PC-3 (cell line): ENCODE data around the gene ZIC2. TPM values are rescaled to one million over a fixed set of nuclear protein-coding genes. Genes with fewer than 3 reads are reported as not detected.
A peak's percentile ranks its signal among the peaks of the same experiment; 100 is the strongest.

Experiments
- ATAC-seq: fragments of 200-7000 bp; cut with Tn5 transposase; 2 replicates; pipeline ENCODE4 v1.9.1; 2020; ENCODE audit warnings: mild to moderate bottlenecking, moderate library complexity
- BruUV-seq: library from RNA; stranded (reverse); fragments of 400-500 nt; replicated peaks from 2 replicates; lab custom pipeline; 2021; lab: Mats Ljungman, UMichigan
- CTCF ChIA-PET: fragments of 300-600 bp; sonication (Branson Sonifier 250); formaldehyde crosslinking; loops from one replicate; lab custom pipeline; 2022; ENCODE audit warnings: antibody characterized with exemption; lab: Charles Lee
- POLR2A ChIA-PET: fragments of 300-600 bp; sonication (Branson Sonifier 250); formaldehyde crosslinking; loops from one replicate; lab custom pipeline; 2022; ENCODE audit warnings: antibody characterized with exemption; ENCODE audit not compliant: unreplicated experiment; lab: Charles Lee
- DNase-seq: peaks from one replicate; pipeline ENCODE4 v3.0.0-alpha.2; 2015
- H2AFZ ChIP-seq: fragments of 300-600 bp; sonication (generic); 2 replicates; pipeline ENCODE4 v1.6.0; 2016; ENCODE audit warnings: antibody characterized with exemption, low read length
- H3F3A ChIP-seq: fragments of 300-600 bp; sonication (generic); one replicate; pipeline ENCODE4 v1.6.0; 2017; ENCODE audit warnings: antibody characterized with exemption, low read length, control low read depth, mild to moderate bottlenecking; ENCODE audit not compliant: unreplicated experiment
- H3K27ac ChIP-seq: fragments of 300-600 bp; sonication (generic); 2 replicates; pipeline ENCODE4 v1.5.1; 2016; ENCODE audit warnings: mild to moderate bottlenecking, low read length
- H3K27me3 ChIP-seq: fragments of 300-600 bp; sonication (generic); 2 replicates; pipeline ENCODE4 v1.6.1; 2016; ENCODE audit warnings: low read length, mixed read lengths
- H3K36me3 ChIP-seq: fragments of 300-600 bp; sonication (generic); 2 replicates; pipeline ENCODE4 v1.6.1; 2016; ENCODE audit warnings: low read depth, mixed run types, low read length, mixed read lengths
- H3K4me1 ChIP-seq: fragments of 300-600 bp; sonication (generic); 2 replicates; pipeline ENCODE4 v1.5.1; 2016; ENCODE audit warnings: low read length; ENCODE audit not compliant: insufficient read depth
- H3K4me2 ChIP-seq: fragments of 300-600 bp; sonication (generic); 2 replicates; pipeline ENCODE4 v1.6.0; 2016; ENCODE audit warnings: low read length
- H3K4me3 ChIP-seq: fragments of 300-600 bp; sonication (generic); 2 replicates; pipeline ENCODE4 v1.5.1; 2016; ENCODE audit warnings: mild to moderate bottlenecking, low read length, mixed read lengths
- H3K79me2 ChIP-seq: fragments of 300-600 bp; sonication (generic); 2 replicates; pipeline ENCODE4 v1.6.1; 2017; ENCODE audit warnings: low read length, mixed read lengths
- H3K9ac ChIP-seq: fragments of 300-600 bp; sonication (generic); 2 replicates; pipeline ENCODE4 v1.6.0; 2016; ENCODE audit warnings: mild to moderate bottlenecking, low read length
- H3K9me2 ChIP-seq: fragments of 300-600 bp; sonication (generic); replicated peaks from 2 replicates; pipeline ENCODE4 v1.6.1; 2016; ENCODE audit warnings: mixed run types, low read length, mixed read lengths
- H3K9me3 ChIP-seq: fragments of 300-600 bp; sonication (generic); 2 replicates; pipeline ENCODE4 v1.6.1; 2016; ENCODE audit warnings: low read length, mixed read lengths
- H4K20me1 ChIP-seq: fragments of 300-600 bp; sonication (generic); 2 replicates; pipeline ENCODE4 v1.6.1; 2016; ENCODE audit warnings: low read length, mixed read lengths
- CTCF ChIP-seq: fragments of 300-600 bp; sonication (generic); conservative IDR thresholded peaks from 2 replicates; pipeline ENCODE4 v1.5.1; 2017; ENCODE audit warnings: antibody characterized with exemption, low read depth, mild to moderate bottlenecking, low read length
- EZH2 ChIP-seq: fragments of 300-600 bp; sonication (generic); IDR thresholded peaks from one replicate; pipeline ENCODE4 v1.6.1; 2017; ENCODE audit warnings: antibody characterized with exemption, mild to moderate bottlenecking, low read length; ENCODE audit not compliant: unreplicated experiment
- EZH2phosphoT487 ChIP-seq: fragments of 300-600 bp; sonication (generic); IDR thresholded peaks from 2 replicates; pipeline ENCODE4 v1.6.1; 2018; ENCODE audit warnings: mild to moderate bottlenecking, antibody characterized with exemption, low read length, borderline replicate concordance
- intact Hi-C: fragments of 100-400 bp; cut with micrococcal nuclease; formaldehyde crosslinking; loops from 2 replicates; pipeline ENCODE4 v1.9.0; 2023
- total RNA-seq: library from RNA; depleted of rRNA; stranded (reverse); fragments of >200 nt; gene quantifications from 2 replicates; pipeline ENCODE4 v1.2.3, GENCODE V29; 2014

The ZIC2 gene
- total RNA-seq, 1 experiment from 2014 or later, result not detected

GRCh38 chr13:99985886-99986527 is 4.4 kb downstream of the ZIC2 start:
- TF ChIP-seq EZH2, result peak; percentile 58
- TF ChIP-seq EZH2phosphoT487, result no peak
- ChIA-PET POLR2A (no interaction called here), CTCF (no interaction called here)
- DNase-seq (no peak), ATAC-seq (no peak)
- Histone ChIP-seq H3K36me3 (no peaks in the 10 kb centered on the region), H2AFZ (no peak overlapping the region), H3K9me2 (no peaks in the 10 kb centered on the region), H3K27me3 (peaks cover 58% of the 10 kb centered on the region), H3K79me2 (no peaks in the 10 kb centered on the region), H3K4me2 (no peak overlapping the region), H3F3A (no peaks in the 10 kb centered on the region), H3K9me3 (no peaks in the 10 kb centered on the region), H3K4me3 (no peak overlapping the region), H3K4me1 (no peaks in the 10 kb centered on the region), H3K9ac (no peak overlapping the region), H4K20me1 (no peaks in the 10 kb centered on the region), H3K27ac (no peak overlapping the region)
- no TSS peak for BruUV-seq
- intact Hi-C loops, result no loop called here

GRCh38 chr13:99986741-99987140 is 5.2 kb downstream of the ZIC2 start:
- H3K4me3 ChIP-seq, result no peak overlapping the region
- no peak overlapping the region for H3K4me2 ChIP-seq
- ChIA-PET POLR2A (no interaction called here), CTCF (no interaction called here)
- H3K27me3 ChIP-seq, result peaks cover 58% of the 10 kb centered on the region
- no peaks in the 10 kb centered on the region for H3F3A ChIP-seq
- BruUV-seq, result no TSS peak
- no peak overlapping the region for H3K9ac ChIP-seq
- no peak for ATAC-seq
- no peaks in the 10 kb centered on the region for H3K79me2 ChIP-seq
- H4K20me1 ChIP-seq, result no peaks in the 10 kb centered on the region
- DNase-seq, result no peak
- H3K27ac ChIP-seq, result no peak overlapping the region
- TF ChIP-seq CTCF, result no peak
- TF ChIP-seq EZH2, result no peak
- no peak for TF ChIP-seq EZH2phosphoT487
- intact Hi-C loops, result no loop called here
- H2AFZ ChIP-seq, result no peak overlapping the region
- H3K4me1 ChIP-seq, result no peaks in the 10 kb centered on the region
- no peaks in the 10 kb centered on the region for H3K9me2 ChIP-seq
- H3K9me3 ChIP-seq, result no peaks in the 10 kb centered on the region
- no peaks in the 10 kb centered on the region for H3K36me3 ChIP-seq

GRCh38 chr13:99987154-99988019 is 5.8 kb downstream of the ZIC2 start:
- Histone ChIP-seq H3K27ac (no peak overlapping the region), H3F3A (no peaks in the 10 kb centered on the region), H3K9ac (no peak overlapping the region), H4K20me1 (no peaks in the 10 kb centered on the region), H3K79me2 (no peaks in the 10 kb centered on the region), H3K4me1 (no peaks in the 10 kb centered on the region), H3K9me3 (no peaks in the 10 kb centered on the region), H2AFZ (no peak overlapping the region), H3K27me3 (peaks cover 61% of the 10 kb centered on the region), H3K4me2 (no peak overlapping the region), H3K36me3 (no peaks in the 10 kb centered on the region), H3K9me2 (no peaks in the 10 kb centered on the region), H3K4me3 (no peak overlapping the region)
- ChIA-PET CTCF (no interaction called here), POLR2A (no interaction called here)
- DNase-seq (no peak), ATAC-seq (no peak)
- no peak for TF ChIP-seq CTCF
- BruUV-seq, result no TSS peak
- intact Hi-C loops, result no loop called here
